Neural crest cell (in vitro differentiated cells): ENCODE data around the gene ENKD1. TPM values are rescaled to one million over a fixed set of nuclear protein-coding genes. Genes with fewer than 3 reads are reported as not detected.
A peak's percentile ranks its signal among the peaks of the same experiment; 100 is the strongest.

Experiments
- DNase-seq: peaks from one replicate; pipeline ENCODE4 v3.0.0; 2021; ENCODE audit warnings: low read depth, mixed read lengths, low spot score
- H3K27ac Mint-ChIP-seq: one replicate; pipeline ENCODE4 v1.8.0; 2021; ENCODE audit warnings: mild to moderate bottlenecking, mixed read lengths; ENCODE audit not compliant: unreplicated experiment
- H3K27me3 Mint-ChIP-seq: 2 replicates; pipeline ENCODE4 v1.8.0; 2021; ENCODE audit warnings: low read depth, mild to moderate bottlenecking, mixed read lengths
- H3K36me3 Mint-ChIP-seq: 2 replicates; pipeline ENCODE4 v1.8.0; 2021; ENCODE audit warnings: low read depth, mild to moderate bottlenecking, mixed read lengths
- H3K4me1 Mint-ChIP-seq: 2 replicates; pipeline ENCODE4 v1.8.0; 2021; ENCODE audit warnings: mixed read lengths
- H3K4me3 Mint-ChIP-seq: one replicate; pipeline ENCODE4 v1.8.0; 2021; ENCODE audit warnings: mild to moderate bottlenecking, mixed read lengths
- H3K9me3 Mint-ChIP-seq: 2 replicates; pipeline ENCODE4 v1.8.0; 2021; ENCODE audit warnings: mixed read lengths
- CTCF ChIP-seq: fragments of 200-600 bp; sonication (generic); conservative IDR thresholded peaks from 2 replicates; pipeline ENCODE4 v1.5.0; 2021; ENCODE audit warnings: antibody characterized with exemption, mild to moderate bottlenecking
- total RNA-seq: library from RNA; stranded (reverse); gene quantifications from 2 replicates; pipeline ENCODE4 v1.2.1, GENCODE V29; 2021

ENKD1 gene
- total RNA-seq, 1 donor from 2014 or later = 23.3 TPM

GRCh38 chr16:67658849-67659674 is 7.5 kb downstream of the ENKD1 start:
- TF ChIP-seq CTCF = no peak
- Mint-ChIP-seq H3K27me3 (peaks cover 27% of the 10 kb centered on the region), H3K36me3 (peaks cover under 1% of the 10 kb centered on the region), H3K4me1 (peaks cover 11% of the 10 kb centered on the region), H3K9me3 (no peaks in the 10 kb centered on the region), H3K27ac (no peak overlapping the region), H3K4me3 (peak overlapping the region; percentile 98)
- no peak for DNase-seq

- no peak for DNase-seq
- H3K27me3 Mint-ChIP-seq = peaks cover 32% of the 10 kb centered on the region
- TF ChIP-seq CTCF = no peak
- H3K27ac Mint-ChIP-seq = no peak overlapping the region
- peak overlapping the region; percentile 98 for H3K4me3 Mint-ChIP-seq
- H3K4me1 Mint-ChIP-seq = peaks cover 14% of the 10 kb centered on the region
- no peaks in the 10 kb centered on the region for H3K36me3 Mint-ChIP-seq
- H3K9me3 Mint-ChIP-seq = no peaks in the 10 kb centered on the region
Observed at GRCh38 chr16:67657751-67658518, 8.6 kb downstream of the ENKD1 start.

- H3K4me3 Mint-ChIP-seq = peak overlapping the region; percentile 75
- H3K4me1 Mint-ChIP-seq = peaks cover 15% of the 10 kb centered on the region
- no peaks in the 10 kb centered on the region for H3K9me3 Mint-ChIP-seq
- H3K27me3 Mint-ChIP-seq = peaks cover 36% of the 10 kb centered on the region
- H3K27ac Mint-ChIP-seq = no peak overlapping the region
- no peaks in the 10 kb centered on the region for H3K36me3 Mint-ChIP-seq
- DNase-seq = no peak
- TF ChIP-seq CTCF = no peak
Observed at GRCh38 chr16:67657017-67657608, 9.4 kb downstream of the ENKD1 start.

- Mint-ChIP-seq H3K4me3 (peak overlapping the region; percentile 75), H3K4me1 (peaks cover 19% of the 10 kb centered on the region), H3K36me3 (no peaks in the 10 kb centered on the region), H3K9me3 (no peaks in the 10 kb centered on the region), H3K27ac (no peak overlapping the region), H3K27me3 (peaks cover 43% of the 10 kb centered on the region)
- DNase-seq = no peak
- TF ChIP-seq CTCF = no peak
Observed at GRCh38 chr16:67656344-67657016, 10.1 kb downstream of the ENKD1 start.

- Mint-ChIP-seq H3K36me3 (no peaks in the 10 kb centered on the region), H3K4me3 (peak overlapping the region; percentile 74), H3K27ac (no peak overlapping the region), H3K4me1 (peaks cover 15% of the 10 kb centered on the region), H3K27me3 (peaks cover 46% of the 10 kb centered on the region), H3K9me3 (no peaks in the 10 kb centered on the region)
- no peak for DNase-seq
- no peak for TF ChIP-seq CTCF
Observed at GRCh38 chr16:67655363-67655762, 11.2 kb downstream of the ENKD1 start.
